ENCODE measurements around the gene BMP4.
"Not testable (repeated sequence)": the region's sequence is repeated elsewhere in the genome, so short reads cannot be mapped to it uniquely, and the experiment has no call there.

Gene BMP4

GRCh38 chr14:53956427-53957201, at the start of gene BMP4:
Gene BMP4, minus strand, starts transcription at chr14:53956825. Its CDS starts 4,603 bp downstream, at chr14:53952222.
- no peak for DNase-seq (ENCODE audit: low spot score)

- no peak for DNase-seq (ENCODE audit: low spot score)
These were observed 46.4 kb upstream of the BMP4 start for GRCh38 chr14:54003064-54003463.

- DNase-seq (ENCODE audit: low spot score): no peak
These were observed 46.0 kb upstream of the BMP4 start for GRCh38 chr14:54002653-54003052.

- no peak for DNase-seq (ENCODE audit: low spot score)
These were observed 44.7 kb upstream of the BMP4 start for GRCh38 chr14:54001189-54001878.

GRCh38 chr14:54000341-54000811, 43.8 kb upstream of the BMP4 start:
- DNase-seq (ENCODE audit: low spot score): no peak

GRCh38 chr14:53999061-53999488, 42.5 kb upstream of the BMP4 start:
- DNase-seq (ENCODE audit: low spot score): no peak

- DNase-seq (ENCODE audit: low spot score): no peak
These were observed 39.4 kb upstream of the BMP4 start for GRCh38 chr14:53996041-53996440.

- no peak for DNase-seq (ENCODE audit: low spot score)
These were observed 37.4 kb upstream of the BMP4 start for GRCh38 chr14:53993920-53994607.

GRCh38 chr14:53990978-53991377, 34.4 kb upstream of the BMP4 start:
- DNase-seq (ENCODE audit: low spot score): no peak

GRCh38 chr14:53986718-53987117, 30.1 kb upstream of the BMP4 start:
- DNase-seq (ENCODE audit: low spot score): not testable (repeated sequence)

- not testable (repeated sequence) for DNase-seq (ENCODE audit: low spot score)
These were observed 28.3 kb upstream of the BMP4 start for GRCh38 chr14:53984958-53985357.

- DNase-seq (ENCODE audit: low spot score): no peak
These were observed 26.5 kb upstream of the BMP4 start for GRCh38 chr14:53983112-53983511.

- DNase-seq (ENCODE audit: low spot score): no peak
These were observed 25.9 kb upstream of the BMP4 start for GRCh38 chr14:53982546-53982945.

- DNase-seq (ENCODE audit: low spot score): no peak
These were observed 23.4 kb upstream of the BMP4 start for GRCh38 chr14:53979747-53980642.

GRCh38 chr14:53979113-53979681, 22.6 kb upstream of the BMP4 start:
- DNase-seq (ENCODE audit: low spot score): no peak

GRCh38 chr14:53978194-53978593, 21.6 kb upstream of the BMP4 start:
- no peak for DNase-seq (ENCODE audit: low spot score)

- no peak for DNase-seq (ENCODE audit: low spot score)
These were observed 18.8 kb upstream of the BMP4 start for GRCh38 chr14:53975444-53975843.

- no peak for DNase-seq (ENCODE audit: low spot score)
These were observed 14.9 kb upstream of the BMP4 start for GRCh38 chr14:53971521-53971920.

GRCh38 chr14:53969326-53969725, 12.7 kb upstream of the BMP4 start:
- DNase-seq (ENCODE audit: low spot score): no peak

GRCh38 chr14:53968726-53969125, 12.1 kb upstream of the BMP4 start:
- no peak for DNase-seq (ENCODE audit: low spot score)

GRCh38 chr14:53967606-53968005, 11.0 kb upstream of the BMP4 start:
- DNase-seq (ENCODE audit: low spot score): no peak
